Heart right ventricle (tissue), 16 donors: Measurements from ENCODE around the gene RSPH1. TPM values are rescaled to one million over a fixed set of nuclear protein-coding genes. Genes with fewer than 3 reads are reported as not detected.

Source experiments
- ATAC-seq, 8 donors: fragments of 200-7000 bp; cut with Tn5 transposase; one replicate each; pipeline ENCODE4 v1.9.1; 2020; ENCODE audit warnings: mild to moderate bottlenecking in 8 of 8, moderate library complexity in 8 of 8, moderate number of reproducible peaks in 1 of 8
- DNase-seq, 2 donors: peaks; one replicate each; pipeline ENCODE4 v3.0.0-alpha.2; 2020
- H3K27ac ChIP-seq, 10 donors: fragments of 200-600 bp; sonication (generic) in 2 of 10; one replicate each; pipeline versions ENCODE4 v1.5.0 to v1.8.0; 2020 to 2022; ENCODE audit warnings: mild to moderate bottlenecking in 3 of 10
- H3K27me3 ChIP-seq, 7 donors: fragments of 200-600 bp; one replicate each; pipeline ENCODE4 v1.8.0; 2021 to 2022; ENCODE audit warnings: mild to moderate bottlenecking in 2 of 7
- H3K36me3 ChIP-seq, 9 donors: fragments of 200-600 bp; sonication (generic) in 1 of 9; one replicate each; pipeline versions ENCODE4 v1.5.0 to v1.8.0; 2020 to 2022; ENCODE audit warnings: mild to moderate bottlenecking in 2 of 9
- H3K4me1 ChIP-seq, 9 donors: fragments of 200-600 bp; sonication (generic) in 1 of 9; one replicate each; pipeline versions ENCODE4 v1.5.0 to v1.8.0; 2020 to 2022; ENCODE audit warnings: mild to moderate bottlenecking in 4 of 9
- H3K4me3 ChIP-seq, 10 donors: fragments of 200-600 bp; sonication (generic) in 2 of 10; one replicate each; pipeline versions ENCODE4 v1.5.0 to v1.8.0; 2020 to 2022; ENCODE audit warnings: mild to moderate bottlenecking in 7 of 10, moderate library complexity in 2 of 10
- H3K9me3 ChIP-seq, 11 donors: fragments of 200-600 bp in 10 of 11; sonication (generic) in 2 of 11; one replicate each; pipeline versions ENCODE4 v1.5.0 to v1.8.0; 2013 to 2022; ENCODE audit warnings: mild to moderate bottlenecking in 2 of 11, control low read depth in 1 of 11, moderate library complexity in 1 of 11
- CTCF ChIP-seq, 9 donors: fragments of 200-600 bp; sonication (generic) in 2 of 9; IDR thresholded peaks; one replicate each; pipeline versions ENCODE4 v1.5.0 to v1.8.0; 2021 to 2022; ENCODE audit warnings: antibody characterized with exemption in 9 of 9, mild to moderate bottlenecking in 5 of 9, moderate library complexity in 1 of 9
- WGBS, 2 donors: extraction: QIAGEN DNeasy Blood & Tissue Kit; methylation state at CpG; one replicate each; pipeline ENCODE4 v1.1.7; 2013; ENCODE audit warnings: inconsistent platforms in 1 of 2; 5-methylcytosine and 5-hydroxymethylcytosine counted together
- intact Hi-C, 10 donors: fragments of 100-400 bp; cut with DNase I; formaldehyde crosslinking; loops; one replicate each; pipeline versions ENCODE4 v1.11.1 to v1.14.2; 2022
- polyA plus RNA-seq, 2 donors: library from polyadenylated mRNA; stranded (reverse); fragments of 200-250 nt; gene quantifications; one replicate each; pipeline ENCODE4 v1.2.3, GENCODE V29; 2013
- total RNA-seq, 10 donors: library from RNA; stranded (reverse); fragmentation: NEBNext Ultra II Directional in 3 of 10; extraction: Animal tissue kit (Norgen Biotek cat#: 25700) in 3 of 10; gene quantifications; one replicate each; pipeline versions ENCODE4 v1.2.1 to v1.2.4, GENCODE V29; 2021 to 2023
- donor health status: Arrhythmogenic right ventricular cardiomyopathy.
- donor health status: ischemic (EF 13 %, LVEDD 7.1; RV severe dilation, severe dysfunction).
- donor health status: healthy with polysubstance abuse.
- donor health status: DM: no; HTN: yes; CAD: no.
- donor health status: DM: no; HTN: no; CAD: no.
- donor health status: ischemic (EF 25% LVEDD 6.9; RV normal size, moderate dysfunction).
- donor health status: ischemic (EF 25% LVEDD 5.7; RV mildly dilated, moderate dysfunction).
- donor health status: healthy.
- donor health status: DM: yes; HTN: yes; CAD: no.
- donor health status: Ischemic cardiomyopathy.
- donor health status: ischemic (EF 35%, LVEDD 5.7; RV mildly dilated, moderate dysfunction).
- donor health status: nonischemic (EF 11% LVEDD 7.7; RV severe dilation, severe dysfunction).
- donor health status: DM: yes; HTN: yes; CAD: no.
- donor health status: PGD.
- donor health status: ischemic (EF 29% LVEDD 5.4; RV normal size, mild dysfunction).
- donor health status: nonischemic (EF 23%, LVEDD 6.1; RV moderate dilation, normal function).

RSPH1 gene
- total and polyA plus RNA-seq, 12 donors, result 0.06 to 0.36 (median 0.20) TPM; not detected in 9

DNA sequence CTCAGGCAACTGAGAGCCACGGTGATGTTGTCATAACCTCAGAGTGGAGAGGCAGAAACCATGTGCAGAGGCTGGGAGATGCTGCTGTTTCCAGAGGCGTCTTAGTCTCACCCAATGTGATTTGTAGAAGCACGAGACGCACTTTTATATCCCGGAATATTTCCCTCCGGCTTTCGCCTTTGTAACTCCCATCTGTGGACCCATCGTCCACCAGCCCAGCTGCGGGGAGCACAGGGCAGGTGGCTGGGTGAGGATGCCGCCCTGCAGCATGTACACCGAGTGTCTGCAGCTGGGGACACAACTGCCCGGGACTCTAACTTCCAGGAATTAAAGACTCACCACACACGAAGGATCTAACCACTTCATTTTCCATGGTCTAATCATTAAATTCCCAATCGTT is 48.8 kb downstream of the RSPH1 start:
- Histone ChIP-seq H3K4me3 (no peak overlapping the region), H3K36me3 (no peaks in the 10 kb centered on the region), H3K4me1 (peaks cover 0 to 7% (median 4%) of the 10 kb centered on the region in 9 donors), H3K27ac (no peak overlapping the region), H3K9me3 (no peaks in the 10 kb centered on the region), H3K27me3 (peaks cover 0 to 24% (median 5%) of the 10 kb centered on the region in 7 donors)
- no peak for TF ChIP-seq CTCF (IDR thresholded peaks at IDR 0.05)
- no peak for DNase-seq
- intact Hi-C loops, result loop anchor here in 9 of 10 donors (5.0 to 10.0 kb wide), 6 partner anchors 102 to 300 kb away; partner anchors contain the start of gene TFF3 (in 2 of the 9)
- WGBS, 2 donors, result 77 to 83% methylated on average over 14 of the region's 14 CpGs
- no peak for ATAC-seq

GRCh38 chr21:42446531-42446930 is 49.5 kb downstream of the RSPH1 start:
- whole genome bisulfite sequencing, 2 donors, result 91% methylated on average over 4 of the region's 4 CpGs
- Histone ChIP-seq H3K27me3 (peaks cover 0 to 24% (median 5%) of the 10 kb centered on the region in 7 donors), H3K4me3 (no peak overlapping the region), H3K9me3 (no peaks in the 10 kb centered on the region), H3K36me3 (no peaks in the 10 kb centered on the region), H3K27ac (no peak overlapping the region), H3K4me1 (peaks cover 0 to 7% (median 4%) of the 10 kb centered on the region in 9 donors)
- DNase-seq, result no peak
- no peak for ATAC-seq
- no peak for TF ChIP-seq CTCF (IDR thresholded peaks at IDR 0.05)
- intact Hi-C loops, result loop anchor here in 9 of 10 donors (5.0 to 10.0 kb wide), 6 partner anchors 102 to 299 kb away; partner anchors contain the start of gene TFF3 (in 2 of the 9)

DNA sequence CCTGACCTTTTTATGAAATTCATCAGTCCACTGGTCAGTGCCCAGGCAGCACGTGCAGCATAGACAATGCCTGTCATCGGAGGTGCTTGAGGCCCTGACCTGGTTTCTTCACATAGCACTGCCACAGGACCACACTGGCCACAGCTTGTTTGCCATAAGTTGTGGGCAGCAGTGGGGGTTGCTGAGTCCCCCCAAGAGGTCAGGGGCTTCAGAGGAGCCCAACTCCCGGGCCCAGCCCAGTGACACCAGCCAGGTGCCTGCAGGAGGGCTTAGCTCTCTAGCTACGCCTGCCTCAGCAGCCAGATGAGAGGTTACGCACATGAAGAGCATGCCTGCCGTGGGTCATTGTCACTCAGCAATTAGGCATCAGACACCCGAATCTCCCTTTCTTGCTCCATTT is 50.7 kb downstream of the RSPH1 start:
- H3K27ac ChIP-seq, result no peak overlapping the region
- no peak for ATAC-seq
- DNase-seq, result no peak
- H3K9me3 ChIP-seq, result no peaks in the 10 kb centered on the region
- no peaks in the 10 kb centered on the region for H3K36me3 ChIP-seq
- TF ChIP-seq CTCF (IDR thresholded peaks at IDR 0.05), result no peak
- 73 to 86% methylated on average over 7 of the region's 7 CpGs for whole genome bisulfite sequencing, 2 donors
- H3K4me3 ChIP-seq, result no peak overlapping the region
- H3K4me1 ChIP-seq, result peaks cover 0 to 4% (median 2%) of the 10 kb centered on the region in 9 donors
- intact Hi-C loops, result loop anchor here in 9 of 10 donors (5.0 to 10.0 kb wide), 6 partner anchors 101 to 298 kb away; partner anchors contain the start of gene TFF3 (in 2 of the 9)
- peaks cover 0 to 24% (median 5%) of the 10 kb centered on the region in 7 donors for H3K27me3 ChIP-seq

DNA sequence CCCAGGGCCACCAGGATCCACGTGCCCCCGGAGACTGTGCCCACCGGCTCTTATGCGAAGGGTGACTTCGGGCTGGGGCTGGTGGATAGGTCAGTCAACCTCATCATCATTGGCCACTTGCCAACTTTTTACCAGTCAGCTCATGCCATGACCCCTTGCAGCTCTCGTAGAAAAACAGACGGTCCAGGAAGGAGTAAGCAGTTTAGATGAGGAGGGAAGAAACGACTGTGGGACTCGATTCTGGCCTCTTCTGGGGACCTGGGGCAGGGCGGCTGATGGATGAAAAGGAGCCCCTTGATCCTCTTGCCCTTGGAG is 51.3 kb downstream of the RSPH1 start:
- Histone ChIP-seq H3K36me3 (no peaks in the 10 kb centered on the region), H3K27ac (no peak overlapping the region), H3K4me1 (peaks cover 0 to 1% (median 0%) of the 10 kb centered on the region in 9 donors), H3K4me3 (no peak overlapping the region), H3K27me3 (peaks cover 0 to 24% (median 5%) of the 10 kb centered on the region in 7 donors), H3K9me3 (no peaks in the 10 kb centered on the region)
- no peak for ATAC-seq
- intact Hi-C loops, result loop anchor here in 9 of 10 donors (5.0 to 10.0 kb wide), 6 partner anchors 100 to 297 kb away; partner anchors contain the start of gene TFF3 (in 2 of the 9)
- no peak for DNase-seq
- 76 to 80% methylated on average over 10 of the region's 10 CpGs for WGBS, 2 donors
- no peak for TF ChIP-seq CTCF (IDR thresholded peaks at IDR 0.05)
